ENCODE data around the gene PLA2G4B. TPM values are rescaled to one million over a fixed set of nuclear protein-coding genes. Genes with fewer than 3 reads are reported as not detected.

Gene PLA2G4B
- total RNA-seq, 1 donor from 2014 or later = 3.4 TPM

GRCh38 chr15:41822471-41822870 lies 16.2 kb upstream of the PLA2G4B start:
- no peaks in the 10 kb centered on the region for H3K27me3 ChIP-seq (ENCODE audit: control insufficient read depth, insufficient read depth, low read length)
- H3K4me3 ChIP-seq (ENCODE audit: low read depth, low read length) = no peak overlapping the region
- H3K36me3 ChIP-seq (ENCODE audit: control insufficient read depth, insufficient read depth, low read length) = peaks cover 6% of the 10 kb centered on the region
- TF ChIP-seq CTCF (IDR thresholded peaks at IDR 0.05; ENCODE audit: insufficient read depth, low read length, poor library complexity, severe bottlenecking) = no peak
- DNase-seq (ENCODE audit: low read depth) = no peak

GRCh38 chr15:41822957-41823356 lies 15.7 kb upstream of the PLA2G4B start:
- H3K4me3 ChIP-seq (ENCODE audit: low read depth, low read length) = no peak overlapping the region
- no peaks in the 10 kb centered on the region for H3K27me3 ChIP-seq (ENCODE audit: control insufficient read depth, insufficient read depth, low read length)
- H3K36me3 ChIP-seq (ENCODE audit: control insufficient read depth, insufficient read depth, low read length) = peaks cover 6% of the 10 kb centered on the region
- DNase-seq (ENCODE audit: low read depth) = no peak
- TF ChIP-seq CTCF (IDR thresholded peaks at IDR 0.05; ENCODE audit: insufficient read depth, low read length, poor library complexity, severe bottlenecking) = no peak

GRCh38 chr15:41823502-41823901 lies 15.1 kb upstream of the PLA2G4B start:
- no peak for TF ChIP-seq CTCF (IDR thresholded peaks at IDR 0.05; ENCODE audit: insufficient read depth, low read length, poor library complexity, severe bottlenecking)
- no peak for DNase-seq (ENCODE audit: low read depth)
- Histone ChIP-seq H3K27me3 (ENCODE audit: control insufficient read depth, insufficient read depth, low read length) (no peaks in the 10 kb centered on the region), H3K36me3 (ENCODE audit: control insufficient read depth, insufficient read depth, low read length) (peaks cover 6% of the 10 kb centered on the region), H3K4me3 (ENCODE audit: low read depth, low read length) (no peak overlapping the region)

GRCh38 chr15:41824062-41824745 lies 14.4 kb upstream of the PLA2G4B start:
- Histone ChIP-seq H3K27me3 (ENCODE audit: control insufficient read depth, insufficient read depth, low read length) (no peaks in the 10 kb centered on the region), H3K4me3 (ENCODE audit: low read depth, low read length) (no peak overlapping the region), H3K36me3 (ENCODE audit: control insufficient read depth, insufficient read depth, low read length) (peaks cover 4% of the 10 kb centered on the region)
- TF ChIP-seq CTCF (IDR thresholded peaks at IDR 0.05; ENCODE audit: insufficient read depth, low read length, poor library complexity, severe bottlenecking) = no peak
- no peak for DNase-seq (ENCODE audit: low read depth)

GRCh38 chr15:41825145-41825544 lies 13.5 kb upstream of the PLA2G4B start:
- H3K27me3 ChIP-seq (ENCODE audit: control insufficient read depth, insufficient read depth, low read length) = no peaks in the 10 kb centered on the region
- H3K36me3 ChIP-seq (ENCODE audit: control insufficient read depth, insufficient read depth, low read length) = peaks cover 4% of the 10 kb centered on the region
- DNase-seq (ENCODE audit: low read depth) = no peak
- no peak overlapping the region for H3K4me3 ChIP-seq (ENCODE audit: low read depth, low read length)
- no peak for TF ChIP-seq CTCF (IDR thresholded peaks at IDR 0.05; ENCODE audit: insufficient read depth, low read length, poor library complexity, severe bottlenecking)
